Type B pancreatic cell (in vitro differentiated cells): Measurements from ENCODE around the gene CHST1. TPM values are rescaled to one million over a fixed set of nuclear protein-coding genes. Genes with fewer than 3 reads are reported as not detected.

ENCODE experiments used
- DNase-seq: peaks from one replicate; pipeline ENCODE4 v3.0.0; 2021; ENCODE audit warnings: mixed read lengths; ENCODE audit not compliant: unreplicated experiment; ENCODE audit errors: extremely low spot score
- H3K27ac Mint-ChIP-seq: 2 replicates; pipeline ENCODE4 v1.8.0; 2021; ENCODE audit warnings: mild to moderate bottlenecking, mixed read lengths
- H3K27me3 Mint-ChIP-seq: 2 replicates; pipeline ENCODE4 v1.8.0; 2021; ENCODE audit warnings: mixed read lengths
- H3K36me3 Mint-ChIP-seq: 2 replicates; pipeline ENCODE4 v1.8.0; 2021; ENCODE audit warnings: mixed read lengths
- H3K4me1 Mint-ChIP-seq: one replicate; pipeline ENCODE4 v1.8.0; 2021; ENCODE audit warnings: mixed read lengths; ENCODE audit not compliant: unreplicated experiment
- H3K4me3 Mint-ChIP-seq: 2 replicates; pipeline ENCODE4 v1.8.0; 2021; ENCODE audit warnings: mild to moderate bottlenecking, mixed read lengths
- H3K9me3 Mint-ChIP-seq: 2 replicates; pipeline ENCODE4 v1.8.0; 2021; ENCODE audit warnings: mixed read lengths
- CTCF ChIP-seq: fragments of 200-600 bp; sonication (generic); conservative IDR thresholded peaks from 2 replicates; pipeline ENCODE4 v1.5.0; 2021; ENCODE audit warnings: antibody characterized with exemption, mild to moderate bottlenecking
- total RNA-seq: library from RNA; stranded (reverse); gene quantifications from 2 replicates; pipeline ENCODE4 v1.2.1, GENCODE V29; 2021; ENCODE audit warnings: low replicate concordance

CHST1 gene
- total RNA-seq, 1 donor from 2014 or later: 9.2 TPM

- Mint-ChIP-seq H3K4me3 (no peak overlapping the region), H3K27ac (no peak overlapping the region), H3K36me3 (no peaks in the 10 kb centered on the region), H3K27me3 (peaks cover 20% of the 10 kb centered on the region), H3K9me3 (no peaks in the 10 kb centered on the region), H3K4me1 (no peaks in the 10 kb centered on the region)
- no peak for TF ChIP-seq CTCF
- DNase-seq: no peak
These were observed 22.4 kb upstream of the CHST1 start for GRCh38 chr11:45687836-45688235.

- Mint-ChIP-seq H3K27ac (no peak overlapping the region), H3K36me3 (no peaks in the 10 kb centered on the region), H3K4me3 (no peak overlapping the region), H3K4me1 (no peaks in the 10 kb centered on the region), H3K9me3 (no peaks in the 10 kb centered on the region), H3K27me3 (peaks cover 23% of the 10 kb centered on the region)
- TF ChIP-seq CTCF: no peak
- DNase-seq: no peak
These were observed 20.6 kb upstream of the CHST1 start for GRCh38 chr11:45685964-45686537.

- no peak for DNase-seq
- H3K27me3 Mint-ChIP-seq: peaks cover 23% of the 10 kb centered on the region
- H3K27ac Mint-ChIP-seq: no peak overlapping the region
- H3K4me3 Mint-ChIP-seq: no peak overlapping the region
- no peak for TF ChIP-seq CTCF
- H3K4me1 Mint-ChIP-seq: peaks cover 5% of the 10 kb centered on the region
- H3K9me3 Mint-ChIP-seq: no peaks in the 10 kb centered on the region
- no peaks in the 10 kb centered on the region for H3K36me3 Mint-ChIP-seq
These were observed 19.0 kb upstream of the CHST1 start for GRCh38 chr11:45684440-45684839.

- Mint-ChIP-seq H3K9me3 (no peaks in the 10 kb centered on the region), H3K4me1 (peaks cover 10% of the 10 kb centered on the region), H3K27me3 (peaks cover 23% of the 10 kb centered on the region), H3K4me3 (no peak overlapping the region), H3K27ac (no peak overlapping the region), H3K36me3 (no peaks in the 10 kb centered on the region)
- no peak for TF ChIP-seq CTCF
- DNase-seq: no peak
These were observed 18.0 kb upstream of the CHST1 start for GRCh38 chr11:45683271-45684058.

- Mint-ChIP-seq H3K4me3 (no peak overlapping the region), H3K27me3 (peaks cover 12% of the 10 kb centered on the region), H3K4me1 (peaks cover 13% of the 10 kb centered on the region), H3K36me3 (no peaks in the 10 kb centered on the region), H3K9me3 (no peaks in the 10 kb centered on the region), H3K27ac (no peak overlapping the region)
- TF ChIP-seq CTCF: no peak
- DNase-seq: no peak
These were observed 14.4 kb upstream of the CHST1 start for GRCh38 chr11:45679806-45680205.
